HCT116 (cell line): ENCODE data around the gene ORMDL3. TPM values are rescaled to one million over a fixed set of nuclear protein-coding genes. Genes with fewer than 3 reads are reported as not detected.

Source experiments
- ATAC-seq: fragments of 200-7000 bp; cut with Tn5 transposase; 2 replicates; pipeline ENCODE4 v1.9.1; 2020; ENCODE audit warnings: mild to moderate bottlenecking, moderate library complexity
- BruUV-seq: library from RNA; stranded (reverse); fragments of 400-500 nt; replicated peaks from 2 replicates; lab custom pipeline; 2021; lab: Mats Ljungman, UMichigan
- CTCF ChIA-PET: fragments of 300-600 bp; sonication (Branson Sonifier 250); formaldehyde crosslinking; loops from one replicate; lab custom pipeline; 2021; ENCODE audit warnings: antibody characterized with exemption; lab: Charles Lee
- POLR2A ChIA-PET: fragments of 300-600, 350-600 bp; sonication (Branson Sonifier 250); formaldehyde crosslinking; loops from one replicate; lab custom pipeline; 2021; ENCODE audit warnings: antibody characterized with exemption; lab: Charles Lee
- RAD21 ChIA-PET, 2 experiments: fragments of 300-600 bp; sonication (Branson Sonifier 250); formaldehyde crosslinking; loops; one replicate each; lab custom pipeline; 2023; ENCODE audit warnings: low total read pairs in 2 of 2; ENCODE audit not compliant: uncharacterized antibody in 2 of 2, unreplicated experiment in 2 of 2, low non-redundant PET in 1 of 2; lab: Charles Lee
- DNase-seq: peaks from one replicate; pipeline ENCODE4 v3.0.0-alpha.2; 2010; ENCODE audit warnings: low read depth, low spot score
- H2AFZ ChIP-seq: fragments of 200-600 bp; shearing (Covaris generic), sonication (generic); 2 replicates; pipeline ENCODE4 v1.6.1; 2017; ENCODE audit warnings: low read depth, mixed run types, mixed read lengths, antibody characterized with exemption, low read length; ENCODE audit not compliant: poor library complexity, severe bottlenecking
- H3K27ac ChIP-seq: 2 replicates; pipeline ENCODE4 v1.5.1; 2012; ENCODE audit warnings: low read depth, low read length
- H3K27me3 ChIP-seq: fragments of 200-600 bp; sonication (generic); 2 replicates; pipeline ENCODE4 v1.6.1; 2016; ENCODE audit warnings: mixed run types, low read length, mixed read lengths; ENCODE audit not compliant: insufficient read depth
- H3K36me3 ChIP-seq, 2 experiments: fragments of 200-500 bp in 1 of 2; fragments of 200-600 bp in 1 of 2; sonication (Bioruptor generic) in 1 of 2; sonication (generic) in 1 of 2; 2 replicates each; pipeline versions ENCODE4 v1.5.1 to v1.6.1; 2014 to 2016; ENCODE audit warnings: low read length in 2 of 2, inconsistent platforms in 1 of 2, mixed read lengths in 1 of 2, mixed run types in 1 of 2; ENCODE audit not compliant: insufficient read depth in 2 of 2, control insufficient read depth in 1 of 2
- H3K4me1 ChIP-seq, 2 experiments: fragments of 200-600 bp in 1 of 2; sonication (generic) in 1 of 2; 2 replicates each; pipeline versions ENCODE4 v1.5.1 to v1.6.1; 2012 to 2017; ENCODE audit warnings: low read length in 2 of 2, inconsistent platforms in 1 of 2, mild to moderate bottlenecking in 1 of 2, mixed read lengths in 1 of 2, mixed run types in 1 of 2, moderate library complexity in 1 of 2; ENCODE audit not compliant: insufficient read depth in 2 of 2, control insufficient read depth in 1 of 2
- H3K4me2 ChIP-seq: fragments of 200-600 bp; sonication (generic); 2 replicates; pipeline ENCODE4 v1.6.1; 2017; ENCODE audit warnings: mixed run types, low read length, mixed read lengths
- H3K4me3 ChIP-seq, 2 experiments: fragments of 200-600 bp in 1 of 2; sonication (generic) in 1 of 2; replicated peaks in 1 of 2; 2 replicates each; pipeline ENCODE4 v1.5.1; 2011 to 2016; ENCODE audit warnings: low read length in 2 of 2, control low read depth in 1 of 2, low read depth in 1 of 2, mild to moderate bottlenecking in 1 of 2, mixed read lengths in 1 of 2, mixed run types in 1 of 2
- H3K79me2 ChIP-seq: fragments of 200-600 bp; sonication (generic); 2 replicates; pipeline ENCODE4 v1.6.1; 2017; ENCODE audit warnings: mild to moderate bottlenecking, mixed run types, low read length, moderate library complexity, mixed read lengths; ENCODE audit not compliant: insufficient read depth
- H3K9ac ChIP-seq: fragments of 200-600 bp; sonication (generic); 2 replicates; pipeline ENCODE4 v1.6.1; 2016; ENCODE audit warnings: low read length, mixed read lengths
- H3K9me2 ChIP-seq: fragments of 200-600 bp; sonication (generic), shearing (Covaris generic); 2 replicates; pipeline ENCODE4 v1.6.1; 2017; ENCODE audit warnings: mixed run types, mild to moderate bottlenecking, moderate library complexity; ENCODE audit not compliant: insufficient read depth
- H3K9me3 ChIP-seq, 2 experiments: fragments of 200-500 bp in 1 of 2; fragments of 200-600 bp in 1 of 2; sonication (Bioruptor generic) in 1 of 2; sonication (generic) in 1 of 2; 2 replicates each; pipeline ENCODE4 v1.6.1; 2014 to 2017; ENCODE audit warnings: low read length in 2 of 2, mixed read lengths in 2 of 2, inconsistent platforms in 1 of 2, low read depth in 1 of 2, mild to moderate bottlenecking in 1 of 2, mixed run types in 1 of 2, moderate library complexity in 1 of 2; ENCODE audit not compliant: control insufficient read depth in 1 of 2, insufficient read depth in 1 of 2
- H4K20me1 ChIP-seq: fragments of 200-600 bp; sonication (generic), shearing (Covaris generic); 2 replicates; pipeline ENCODE4 v1.6.1; 2017; ENCODE audit warnings: mixed run types, mild to moderate bottlenecking, moderate library complexity; ENCODE audit not compliant: insufficient read depth
- CBX3 ChIP-seq: IDR thresholded peaks from 2 replicates; pipeline ENCODE4 v1.6.1; 2012; ENCODE audit warnings: low read depth
- EZH2 ChIP-seq: fragments of 200-600 bp; sonication (generic); IDR thresholded peaks from 2 replicates; pipeline ENCODE4 v1.6.1; 2017; ENCODE audit warnings: antibody characterized with exemption, mixed run types
- MAX ChIP-seq: IDR thresholded peaks from 2 replicates; pipeline ENCODE4 v1.6.1; 2012
- POLR2AphosphoS5 ChIP-seq: IDR thresholded peaks from 2 replicates; pipeline ENCODE4 v1.6.1; 2011; ENCODE audit warnings: mild to moderate bottlenecking, low read depth, low read length, moderate library complexity
- SIN3A ChIP-seq: IDR thresholded peaks from 2 replicates; pipeline ENCODE4 v1.6.1; 2012; ENCODE audit warnings: low read depth
- SP1 ChIP-seq: IDR thresholded peaks from 2 replicates; pipeline ENCODE4 v1.6.1; 2012; ENCODE audit warnings: low read depth
- SRF ChIP-seq: IDR thresholded peaks from 2 replicates; pipeline ENCODE4 v1.6.1; 2012; ENCODE audit warnings: low read depth
- ZBTB33 ChIP-seq: IDR thresholded peaks from 2 replicates; pipeline ENCODE4 v1.6.1; 2011; ENCODE audit warnings: mild to moderate bottlenecking, low read length, moderate library complexity; ENCODE audit not compliant: insufficient replicate concordance; ENCODE audit errors: extremely low read depth
- ZFX ChIP-seq: fragments of 450-650 bp; IDR thresholded peaks from 2 replicates; pipeline ENCODE4 v1.6.1; 2017
- intact Hi-C: fragments of 100-400 bp; cut with micrococcal nuclease; formaldehyde crosslinking; loops from 2 replicates; pipeline ENCODE4 v1.10.0; 2022
- total RNA-seq: library from RNA; stranded (reverse); gene quantifications from one replicate; pipeline ENCODE4 v1.2.1, GENCODE V29; 2021; ENCODE audit not compliant: unreplicated experiment

ORMDL3 gene
- total RNA-seq, 1 experiment from 2014 or later: 46.9 TPM

- TF ChIP-seq MAX: no peak
- no peak for TF ChIP-seq EZH2
- TF ChIP-seq CBX3: no peak
These were observed 19.3 kb upstream of the ORMDL3 start (continued) for GRCh38 chr17:39946551-39947330.

GRCh38 chr17:39944393-39944711 lies 17.0 kb upstream of the ORMDL3 start:
- no peak overlapping the region for H2AFZ ChIP-seq
- H3K9ac ChIP-seq: no peak overlapping the region
- H3K4me3 ChIP-seq: no peak overlapping the region
- no peaks in the 10 kb centered on the region for H3K27me3 ChIP-seq
- no peaks in the 10 kb centered on the region for H3K79me2 ChIP-seq
- no TSS peak for BruUV-seq
- ChIA-PET POLR2A (no interaction called here), RAD21 (no interaction called here), CTCF (no interaction called here)
- no peaks in the 10 kb centered on the region for H3K36me3 ChIP-seq
- no peak for ATAC-seq
- intact Hi-C loops: no loop called here
- H3K27ac ChIP-seq: no peak overlapping the region
- no peak for DNase-seq
- H3K9me3 ChIP-seq: no peaks in the 10 kb centered on the region
- H4K20me1 ChIP-seq: no peaks in the 10 kb centered on the region
- H3K9me2 ChIP-seq: no peaks in the 10 kb centered on the region
- peaks cover 5% of the 10 kb centered on the region in 2 experiments; a peak in 2 of 4 replicates for H3K4me1 ChIP-seq
- TF ChIP-seq POLR2AphosphoS5: no peak
- TF ChIP-seq SP1: no peak
- TF ChIP-seq SRF: no peak
- no peak for TF ChIP-seq SIN3A
- no peak for TF ChIP-seq ZFX
- TF ChIP-seq ZBTB33: no peak
- no peak overlapping the region for H3K4me2 ChIP-seq
